ENCODE results near the gene POLR2C. TPM values are rescaled to one million over a fixed set of nuclear protein-coding genes. Genes with fewer than 3 reads are reported as not detected.

The POLR2C gene
- total RNA-seq, 4 donors from 2014 or later: 39.2 to 104 (median 72.7) TPM

DNA sequence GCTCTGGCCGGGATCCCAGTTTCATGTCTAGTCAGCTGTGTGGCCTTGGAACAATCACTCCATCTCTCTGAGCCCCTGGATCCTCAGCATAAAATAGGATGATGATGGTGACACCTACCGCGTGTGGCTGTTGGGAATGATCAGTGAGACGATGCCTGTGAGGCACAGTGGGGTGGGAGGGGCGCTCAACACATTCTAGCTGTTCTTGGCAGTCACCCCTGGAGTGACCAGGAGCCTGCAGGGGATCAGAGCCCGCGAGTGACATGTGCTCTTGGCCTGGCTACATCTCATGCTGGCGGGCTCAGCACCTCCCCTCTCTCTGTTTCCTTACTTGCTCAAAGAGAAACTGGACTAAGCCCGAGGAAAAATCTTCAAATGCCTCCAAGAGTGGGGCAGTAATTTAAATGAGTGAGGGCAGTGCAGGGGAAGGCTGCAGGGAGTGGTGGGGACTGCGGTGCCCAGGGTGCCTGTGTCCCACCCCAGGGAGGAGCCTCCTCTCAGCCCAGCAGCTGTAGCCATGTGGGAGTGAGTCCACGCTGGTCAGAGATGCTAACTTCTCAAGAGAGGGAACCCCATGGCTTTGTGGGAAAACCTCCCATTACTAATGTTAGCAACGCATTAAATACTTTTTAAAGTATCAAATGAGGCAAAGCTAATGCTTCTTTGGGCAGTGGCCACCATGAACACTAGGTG, 46.9 kb downstream of the POLR2C start:
- DNase-seq: no peak
- H3K36me3 ChIP-seq: no peaks in the 10 kb centered on the region
- WGBS, 2 donors (ENCODE audit: low coverage in 1 of 2): 79% methylated on average over 12 of the region's 12 CpGs; no CpG with 5 or more reads in 1 of the 2 donors
- intact Hi-C loops (cut with DNase I; ENCODE audit: low total_unique reads) (no loop called here), in situ Hi-C loops (cut with MboI; ENCODE audit: low pct_ligation_motif_present in 1 of 4, low pct_unique_long_range_greater_than_20kb in 1 of 4, low sequenced_read_pairs in 3 of 4) (no loop called here)
- H3K27me3 ChIP-seq: no peaks in the 10 kb centered on the region
- no peak overlapping the region for H3K4me3 ChIP-seq
- TF ChIP-seq CTCF (IDR thresholded peaks at IDR 0.05) (no peak), POLR2A (IDR thresholded peaks at IDR 0.05) (no peak), POLR2AphosphoS5 (IDR thresholded peaks at IDR 0.05) (no peak), EP300 (IDR thresholded peaks at IDR 0.05; ENCODE audit: low read depth) (no peak)
- peaks cover 4 to 19% (median 11%) of the 10 kb centered on the region in 4 donors for H3K4me1 ChIP-seq
- H3K27ac ChIP-seq: no peak overlapping the region
- H3K9me3 ChIP-seq: no peaks in the 10 kb centered on the region

GRCh38 chr16:57510016-57510871, 47.8 kb downstream of the POLR2C start:
- Histone ChIP-seq H3K4me1 (peaks cover 4 to 19% (median 11%) of the 10 kb centered on the region in 4 donors), H3K4me3 (no peak overlapping the region), H3K36me3 (no peaks in the 10 kb centered on the region), H3K27me3 (no peaks in the 10 kb centered on the region), H3K27ac (no peak overlapping the region), H3K9me3 (no peaks in the 10 kb centered on the region)
- in situ Hi-C loops (cut with MboI; ENCODE audit: low pct_ligation_motif_present in 1 of 4, low pct_unique_long_range_greater_than_20kb in 1 of 4, low sequenced_read_pairs in 3 of 4) (loop anchor here in 2 of 4 donors (10.0 kb wide), 2 partner anchors 85 to 205 kb away; no protein-coding TSS in a partner anchor), intact Hi-C loops (cut with DNase I; ENCODE audit: low total_unique reads) (no loop called here)
- 67 to 71% methylated on average over 3 to 10 of the region's 10 CpGs for WGBS, 2 donors (ENCODE audit: low coverage in 1 of 2)
- DNase-seq: no peak
- TF ChIP-seq POLR2AphosphoS5 (IDR thresholded peaks at IDR 0.05): no peak
- TF ChIP-seq CTCF (IDR thresholded peaks at IDR 0.05): no peak
- TF ChIP-seq POLR2A (IDR thresholded peaks at IDR 0.05): no peak
- TF ChIP-seq EP300 (IDR thresholded peaks at IDR 0.05; ENCODE audit: low read depth): no peak

- Histone ChIP-seq H3K27ac (peak overlapping the region in 1 of 4 donors; percentile 33), H3K27me3 (no peaks in the 10 kb centered on the region), H3K4me3 (no peak overlapping the region), H3K4me1 (peaks cover 4 to 19% (median 11%) of the 10 kb centered on the region in 4 donors), H3K9me3 (no peaks in the 10 kb centered on the region), H3K36me3 (no peaks in the 10 kb centered on the region)
- intact Hi-C loops (cut with DNase I; ENCODE audit: low total_unique reads): no loop called here
- WGBS, 2 donors (ENCODE audit: low coverage in 1 of 2): 91 to 100% methylated on average over 1 to 23 of the region's 23 CpGs
- in situ Hi-C loops (cut with MboI; ENCODE audit: low pct_ligation_motif_present in 1 of 4, low pct_unique_long_range_greater_than_20kb in 1 of 4, low sequenced_read_pairs in 3 of 4): loop anchor here in 2 of 4 donors (10.0 kb wide), 2 partner anchors 88 to 208 kb away; no protein-coding TSS in a partner anchor
- no peak for DNase-seq
- no peak for TF ChIP-seq POLR2AphosphoS5 (IDR thresholded peaks at IDR 0.05)
- no peak for TF ChIP-seq EP300 (IDR thresholded peaks at IDR 0.05; ENCODE audit: low read depth)
Measured at GRCh38 chr16:57512296-57513001, 50.0 kb downstream of the POLR2C start.

- peaks cover 4 to 19% (median 11%) of the 10 kb centered on the region in 4 donors for H3K4me1 ChIP-seq
Measured at GRCh38 chr16:57513371-57514102, 51.1 kb downstream of the POLR2C start.

More at GRCh38 chr16:57513371-57514102, 51.1 kb downstream of the POLR2C start:
- in situ Hi-C loops (cut with MboI; ENCODE audit: low pct_ligation_motif_present in 1 of 4, low pct_unique_long_range_greater_than_20kb in 1 of 4, low sequenced_read_pairs in 3 of 4): loop anchor here in 2 of 4 donors (10.0 kb wide), 2 partner anchors 89 to 209 kb away; no protein-coding TSS in a partner anchor
- peak; percentile 60 for DNase-seq
- Histone ChIP-seq H3K4me3 (no peak overlapping the region), H3K27me3 (no peaks in the 10 kb centered on the region), H3K27ac (peak overlapping the region in 3 of 4 donors; percentile 19 to 33 (median 23)), H3K36me3 (no peaks in the 10 kb centered on the region), H3K9me3 (no peaks in the 10 kb centered on the region)
- intact Hi-C loops (cut with DNase I; ENCODE audit: low total_unique reads): no loop called here
- TF ChIP-seq EP300 (IDR thresholded peaks at IDR 0.05; ENCODE audit: low read depth) (no peak), POLR2AphosphoS5 (IDR thresholded peaks at IDR 0.05) (peak in 1 of 3 donors; percentile 24)
- WGBS, 2 donors (ENCODE audit: low coverage in 1 of 2): 42% methylated on average over 14 of the region's 14 CpGs; no CpG with 5 or more reads in 1 of the 2 donors
